Keratinocyte (primary cell): ENCODE measurements around the gene TRIM59. TPM values are rescaled to one million over a fixed set of nuclear protein-coding genes. Genes with fewer than 3 reads are reported as not detected.

Experiments
- DNase-seq: peaks from one replicate; pipeline ENCODE4 v3.0.0-alpha.2; 2011; ENCODE audit warnings: low read depth, missing footprints, low spot score
- FAIRE-seq: peaks from 2 replicates; lab custom pipeline; 2011; peaks lifted over from hg19 to GRCh38; lab: Jason Lieb, UNC
- H2AFZ ChIP-seq: 2 replicates; pipeline ENCODE4 v1.6.0; 2012; ENCODE audit warnings: low read length, control low read depth, inconsistent platforms; ENCODE audit not compliant: control insufficient read depth
- H3K27ac ChIP-seq: 2 replicates; pipeline ENCODE4 v1.5.1; 2011; ENCODE audit warnings: low read length; ENCODE audit not compliant: control insufficient read depth, insufficient read depth
- H3K27me3 ChIP-seq: 3 replicates; pipeline ENCODE4 v1.6.0; 2011; ENCODE audit warnings: low read length; ENCODE audit not compliant: control insufficient read depth, insufficient read depth; ENCODE audit errors: extremely low read depth
- H3K36me3 ChIP-seq, 2 experiments: 2 replicates in 1 of 2; 3 replicates in 1 of 2; pipeline ENCODE4 v1.5.1; 2011; ENCODE audit warnings: low read length in 2 of 2, mild to moderate bottlenecking in 1 of 2; ENCODE audit not compliant: control insufficient read depth in 2 of 2, insufficient read depth in 2 of 2; ENCODE audit errors: extremely low read depth in 1 of 2
- H3K4me1 ChIP-seq: 3 replicates; pipeline ENCODE4 v1.5.1; 2011; ENCODE audit warnings: low read length; ENCODE audit not compliant: control insufficient read depth, insufficient read depth; ENCODE audit errors: extremely low read depth
- H3K4me2 ChIP-seq: 3 replicates; pipeline ENCODE4 v1.6.0; 2011; ENCODE audit warnings: low read depth, low read length; ENCODE audit not compliant: control insufficient read depth, insufficient read depth; ENCODE audit errors: extremely low read depth
- H3K4me3 ChIP-seq, 3 experiments: fragments of 200-600 bp in 1 of 3; sonication (generic) in 1 of 3; 2 replicates in 2 of 3; 3 replicates in 1 of 3; pipeline ENCODE4 v1.5.1; 2011 to 2016; ENCODE audit warnings: low read length in 3 of 3, mild to moderate bottlenecking in 3 of 3, control low read depth in 2 of 3, inconsistent platforms in 1 of 3, low read depth in 1 of 3, mixed read lengths in 1 of 3, mixed run types in 1 of 3, moderate library complexity in 1 of 3; ENCODE audit not compliant: control insufficient read depth in 2 of 3, insufficient read depth in 2 of 3; ENCODE audit errors: extremely low read depth in 1 of 3
- H3K79me2 ChIP-seq: 2 replicates; pipeline ENCODE4 v1.6.0; 2012; ENCODE audit warnings: low read length; ENCODE audit not compliant: control insufficient read depth, insufficient read depth
- H3K9ac ChIP-seq: 3 replicates; pipeline ENCODE4 v1.6.0; 2011; ENCODE audit warnings: low read length; ENCODE audit not compliant: control insufficient read depth, insufficient read depth; ENCODE audit errors: extremely low read depth
- H3K9me1 ChIP-seq: 3 replicates; pipeline ENCODE4 v1.6.0; 2011; ENCODE audit warnings: low read length; ENCODE audit not compliant: control insufficient read depth, insufficient read depth; ENCODE audit errors: extremely low read depth
- H3K9me3 ChIP-seq: 2 replicates; pipeline ENCODE4 v1.5.1; 2012; ENCODE audit warnings: low read depth, low read length; ENCODE audit not compliant: control insufficient read depth
- H4K20me1 ChIP-seq: 3 replicates; pipeline ENCODE4 v1.6.0; 2011; ENCODE audit warnings: low read length; ENCODE audit not compliant: control insufficient read depth, insufficient read depth; ENCODE audit errors: extremely low read depth
- EZH2 ChIP-seq: IDR thresholded peaks from one replicate; pipeline ENCODE4 v1.6.1; 2012; ENCODE audit warnings: inconsistent platforms, mild to moderate bottlenecking, low read length, moderate library complexity
- dilution Hi-C: fragments of 300-500 bp; cut with MboI; formaldehyde crosslinking; loops from one replicate; pipeline ENCODE4 v1.7.0; 2020; ENCODE audit warnings: low sequenced_read_pairs; ENCODE audit not compliant: extremely low pct_ligation_motif_present
- polyA plus RNA-seq, 5 experiments: library from polyadenylated mRNA; depleted of rRNA in 3 of 5; stranded (reverse) in 3 of 5; stranded (forward) in 1 of 5; unstranded in 1 of 5; fragments of >200 nt; gene quantifications; 1 replicate in 1 of 5; 2 replicates in 3 of 5; 3 replicates in 1 of 5; pipeline versions ENCODE4 v1.2.1 to v1.2.3, GENCODE V29; 2011 to 2012; ENCODE audit warnings: missing spikeins in 2 of 5, low read depth in 1 of 5, low replicate concordance in 1 of 5
- TF ChIP-seq, protein P1 (sequence below), 3 experiments: IDR thresholded peaks in 1 of 3; conservative IDR thresholded peaks in 1 of 3; optimal IDR thresholded peaks in 1 of 3; 2 replicates in 2 of 3; 3 replicates in 1 of 3; pipeline versions ENCODE3 to v1.5.1; 2011; ENCODE audit warnings: low read length in 3 of 3, mild to moderate bottlenecking in 3 of 3, moderate library complexity in 2 of 3, control low read depth in 1 of 3, inconsistent platforms in 1 of 3; ENCODE audit not compliant: insufficient read depth in 2 of 3; ENCODE audit errors: extremely low read depth in 1 of 3

The TRIM59 gene
- polyA plus RNA-seq, 1 donor (not counting 4 experiments of a cell fraction or from before 2014, with no cell fraction given), result 8.0 TPM

DNA sequence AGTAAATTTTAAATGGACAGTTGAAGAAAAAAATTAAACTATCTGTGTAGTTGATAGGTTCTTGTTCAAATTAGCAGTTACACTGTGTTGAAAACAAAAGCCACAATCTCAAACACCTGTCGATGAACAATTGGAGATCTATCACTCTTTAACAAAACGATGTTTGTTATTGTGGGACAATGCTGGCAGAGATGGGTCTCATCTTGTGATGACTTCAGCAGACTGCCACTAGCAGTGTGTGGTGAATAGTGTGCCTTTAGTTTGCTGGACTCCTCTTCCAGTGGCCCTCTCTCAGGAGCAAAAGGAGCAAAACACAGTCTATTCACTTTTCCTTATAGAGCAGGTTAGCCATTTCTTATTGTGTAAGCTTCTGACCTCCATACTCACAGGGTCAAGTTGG, 14.7 kb upstream of the TRIM59 start:
- no peak overlapping the region for H2AFZ ChIP-seq
- H4K20me1 ChIP-seq, result no peaks in the 10 kb centered on the region
- no peaks in the 10 kb centered on the region for H3K36me3 ChIP-seq
- no peak overlapping the region for H3K27ac ChIP-seq
- TF ChIP-seq EZH2, result no peak
- TF ChIP-seq, protein P1, sequence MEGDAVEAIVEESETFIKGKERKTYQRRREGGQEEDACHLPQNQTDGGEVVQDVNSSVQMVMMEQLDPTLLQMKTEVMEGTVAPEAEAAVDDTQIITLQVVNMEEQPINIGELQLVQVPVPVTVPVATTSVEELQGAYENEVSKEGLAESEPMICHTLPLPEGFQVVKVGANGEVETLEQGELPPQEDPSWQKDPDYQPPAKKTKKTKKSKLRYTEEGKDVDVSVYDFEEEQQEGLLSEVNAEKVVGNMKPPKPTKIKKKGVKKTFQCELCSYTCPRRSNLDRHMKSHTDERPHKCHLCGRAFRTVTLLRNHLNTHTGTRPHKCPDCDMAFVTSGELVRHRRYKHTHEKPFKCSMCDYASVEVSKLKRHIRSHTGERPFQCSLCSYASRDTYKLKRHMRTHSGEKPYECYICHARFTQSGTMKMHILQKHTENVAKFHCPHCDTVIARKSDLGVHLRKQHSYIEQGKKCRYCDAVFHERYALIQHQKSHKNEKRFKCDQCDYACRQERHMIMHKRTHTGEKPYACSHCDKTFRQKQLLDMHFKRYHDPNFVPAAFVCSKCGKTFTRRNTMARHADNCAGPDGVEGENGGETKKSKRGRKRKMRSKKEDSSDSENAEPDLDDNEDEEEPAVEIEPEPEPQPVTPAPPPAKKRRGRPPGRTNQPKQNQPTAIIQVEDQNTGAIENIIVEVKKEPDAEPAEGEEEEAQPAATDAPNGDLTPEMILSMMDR (optimal IDR thresholded peaks at IDR 0.05 in 1 of 3, IDR thresholded peaks at IDR 0.05 in 1 of 3, conservative IDR thresholded peaks at IDR 0.05 in 1 of 3; ENCODE audit: extremely low read depth in 1 of 3, insufficient read depth in 2 of 3, low read length in 3 of 3), result no peak
- no peaks in the 10 kb centered on the region for H3K9me1 ChIP-seq
- no peak overlapping the region for H3K9ac ChIP-seq
- H3K27me3 ChIP-seq, result no peaks in the 10 kb centered on the region
- no peak for FAIRE-seq
- DNase-seq, result no peak
- no peak overlapping the region for H3K4me2 ChIP-seq
- dilution Hi-C loops, result no loop called here
- H3K4me3 ChIP-seq, result no peak overlapping the region
- no peaks in the 10 kb centered on the region for H3K4me1 ChIP-seq
- no peaks in the 10 kb centered on the region for H3K79me2 ChIP-seq
- no peaks in the 10 kb centered on the region for H3K9me3 ChIP-seq

DNA sequence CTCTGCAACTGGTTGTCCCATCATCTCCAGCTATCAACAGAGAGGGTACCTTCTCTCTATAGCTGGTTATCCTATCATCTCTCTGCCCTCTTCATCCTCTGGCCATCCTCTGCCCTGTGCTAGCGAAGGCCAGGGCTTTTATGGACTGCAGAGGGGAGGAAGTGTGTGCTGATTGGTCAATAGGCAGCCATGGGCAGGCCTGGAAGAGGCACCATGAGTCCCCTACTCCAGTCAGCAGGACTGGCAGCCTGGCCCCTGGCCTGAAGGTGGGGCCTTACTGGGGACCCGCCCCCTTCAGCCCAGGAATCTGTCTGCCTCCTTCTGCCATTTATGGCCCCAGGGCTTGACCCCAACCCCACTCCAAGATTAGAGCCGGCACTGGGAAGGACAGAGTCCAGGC, 10.4 kb upstream of the TRIM59 start:
- Histone ChIP-seq H4K20me1 (no peaks in the 10 kb centered on the region), H3K4me1 (no peaks in the 10 kb centered on the region), H3K9me1 (no peaks in the 10 kb centered on the region), H3K4me3 (no peak overlapping the region), H3K9me3 (no peaks in the 10 kb centered on the region), H2AFZ (no peak overlapping the region), H3K79me2 (no peaks in the 10 kb centered on the region), H3K36me3 (no peaks in the 10 kb centered on the region), H3K4me2 (no peak overlapping the region), H3K27ac (no peak overlapping the region), H3K9ac (no peak overlapping the region), H3K27me3 (no peaks in the 10 kb centered on the region)
- dilution Hi-C loops, result no loop called here
- DNase-seq (no peak), FAIRE-seq (no peak)
- TF ChIP-seq, protein P1 (optimal IDR thresholded peaks at IDR 0.05 in 1 of 3, IDR thresholded peaks at IDR 0.05 in 1 of 3, conservative IDR thresholded peaks at IDR 0.05 in 1 of 3; ENCODE audit: extremely low read depth in 1 of 3, insufficient read depth in 2 of 3, low read length in 3 of 3), result no peak
- no peak for TF ChIP-seq EZH2
